Transverse colon (tissue), 4 donors: ENCODE data around the gene ZSCAN1.

Experiments used
- CTCF ChIP-seq, 5 experiments: fragments of 200-600 bp in 3 of 5; fragments of 450-650 bp in 2 of 5; sonication (generic) in 3 of 5; IDR thresholded peaks; 1 replicate in 2 of 5; 2 replicates in 3 of 5; pipeline ENCODE4 v1.5.1; 2016 to 2017; ENCODE audit warnings: antibody characterized with exemption in 5 of 5, inconsistent platforms in 3 of 5, mild to moderate bottlenecking in 2 of 5, moderate library complexity in 1 of 5
- EP300 ChIP-seq: sonication (generic); formaldehyde crosslinking; IDR thresholded peaks from one replicate; pipeline ENCODE4 v1.6.1; 2017; ENCODE audit warnings: antibody characterized with exemption, low read depth
- POLR2A ChIP-seq: fragments of 450-650 bp; IDR thresholded peaks from one replicate; pipeline ENCODE4 v1.6.1; 2016; ENCODE audit warnings: antibody characterized with exemption, mild to moderate bottlenecking, moderate library complexity
- POLR2AphosphoS5 ChIP-seq, 3 donors: sonication (generic); formaldehyde crosslinking; IDR thresholded peaks; one replicate each; pipeline ENCODE4 v1.6.1; 2016; ENCODE audit warnings: antibody characterized with exemption in 3 of 3

DNA sequence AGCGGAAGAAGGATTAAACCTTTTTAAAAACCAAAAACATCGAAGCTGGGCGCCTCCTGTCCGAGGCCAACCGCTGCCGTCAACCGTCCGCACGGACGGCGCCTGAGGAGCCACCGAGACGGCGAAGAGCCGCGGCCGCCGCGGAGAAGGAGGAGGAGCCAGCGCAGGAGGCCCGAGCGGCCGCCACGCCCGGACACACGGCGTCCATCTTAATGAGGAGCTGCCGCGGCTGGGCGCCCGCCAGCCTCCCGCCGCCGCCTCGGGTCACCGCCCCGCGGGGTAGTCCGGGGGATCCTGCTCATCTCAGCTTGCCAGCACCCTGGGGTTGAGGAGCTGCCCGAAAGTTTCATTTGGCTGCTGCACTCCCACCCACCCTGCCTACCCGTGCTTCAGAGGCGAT is 10.6 kb downstream of the ZSCAN1 start:
- TF ChIP-seq POLR2A (no peak), EP300 (no peak), CTCF (IDR thresholded peaks at IDR 0.05) (no peak), POLR2AphosphoS5 (IDR thresholded peaks at IDR 0.05) (no peak)
